ENCODE measurements around the gene CDCA3. TPM values are rescaled to one million over a fixed set of nuclear protein-coding genes. Genes with fewer than 3 reads are reported as not detected.

Gene CDCA3
- total RNA-seq, 1 experiment from 2014 or later, result 107 TPM

DNA sequence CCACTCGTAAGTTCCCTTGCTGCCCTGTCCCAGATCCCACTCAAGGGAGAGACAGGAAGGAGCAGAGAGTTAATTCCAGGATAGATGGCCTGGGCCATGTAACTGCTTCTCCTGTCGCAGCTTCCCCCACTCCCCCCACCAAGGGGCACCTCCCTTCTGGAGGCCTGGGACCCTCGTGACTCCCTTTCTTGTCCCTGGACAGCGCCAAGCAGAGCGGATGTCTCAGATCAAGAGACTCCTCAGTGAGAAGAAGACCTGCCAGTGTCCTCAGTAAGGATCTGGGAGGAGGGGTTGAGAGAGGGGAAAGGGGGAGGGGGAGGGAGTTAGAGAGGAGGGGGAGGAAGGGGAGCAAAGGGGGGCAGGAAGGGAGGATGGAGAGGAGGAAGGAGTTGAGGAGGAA is 32.4 kb downstream of the CDCA3 start:
- Histone ChIP-seq H3K27ac (ENCODE audit: low read depth, low read length, poor library complexity, severe bottlenecking) (no peak overlapping the region), H3K4me3 (ENCODE audit: low read depth, low read length, poor library complexity, severe bottlenecking) (no peak overlapping the region), H3K4me1 (ENCODE audit: insufficient read depth, low read length, poor library complexity, severe bottlenecking) (peaks cover 22% of the 10 kb centered on the region), H3K27me3 (replicated peaks; ENCODE audit: insufficient read depth, low read depth, low read length, poor library complexity) (no peaks in the 10 kb centered on the region), H3K9me3 (ENCODE audit: low read depth, low read length, poor library complexity, severe bottlenecking) (no peaks in the 10 kb centered on the region), H3K36me3 (ENCODE audit: insufficient read depth, low read length, poor library complexity, severe bottlenecking) (no peaks in the 10 kb centered on the region)
- intact Hi-C loops (cut with micrococcal nuclease; ENCODE audit: unreplicated experiment), result no loop called here
- no peak for DNase-seq (ENCODE audit: low spot score)
- BruUV-seq (replicated peaks), result no TSS peak
- ChIA-PET POLR2A (ENCODE audit: low non-redundant PET) (no interaction called here), CTCF (interaction anchor here (0.6 kb wide), 1 partner anchor 63 kb away, joined by 4 read pairs; no protein-coding TSS in a partner anchor)
- no peak for TF ChIP-seq EZH2 (IDR thresholded peaks at IDR 0.05; ENCODE audit: borderline replicate concordance, low read depth, low read length, poor library complexity, severe bottlenecking)
- TF ChIP-seq CTCF (conservative IDR thresholded peaks at IDR 0.05; ENCODE audit: low read depth, low read length), result no peak

- DNase-seq (ENCODE audit: low spot score), result no peak
- no peaks in the 10 kb centered on the region for H3K9me3 ChIP-seq (ENCODE audit: low read depth, low read length, poor library complexity, severe bottlenecking)
- H3K36me3 ChIP-seq (ENCODE audit: insufficient read depth, low read length, poor library complexity, severe bottlenecking), result no peaks in the 10 kb centered on the region
- H3K4me1 ChIP-seq (ENCODE audit: insufficient read depth, low read length, poor library complexity, severe bottlenecking), result peaks cover 22% of the 10 kb centered on the region
- no TSS peak for BruUV-seq (replicated peaks)
- no peak overlapping the region for H3K4me3 ChIP-seq (ENCODE audit: low read depth, low read length, poor library complexity, severe bottlenecking)
- TF ChIP-seq CTCF (conservative IDR thresholded peaks at IDR 0.05; ENCODE audit: low read depth, low read length), result no peak
- TF ChIP-seq EZH2 (IDR thresholded peaks at IDR 0.05; ENCODE audit: borderline replicate concordance, low read depth, low read length, poor library complexity, severe bottlenecking), result no peak
- H3K27me3 ChIP-seq (replicated peaks; ENCODE audit: insufficient read depth, low read depth, low read length, poor library complexity), result no peaks in the 10 kb centered on the region
- ChIA-PET CTCF (no interaction called here), POLR2A (ENCODE audit: low non-redundant PET) (no interaction called here)
- intact Hi-C loops (cut with micrococcal nuclease; ENCODE audit: unreplicated experiment), result no loop called here
- H3K27ac ChIP-seq (ENCODE audit: low read depth, low read length, poor library complexity, severe bottlenecking), result no peak overlapping the region
These were observed 32.9 kb downstream of the CDCA3 start for GRCh38 chr12:6818222-6818621.

DNA sequence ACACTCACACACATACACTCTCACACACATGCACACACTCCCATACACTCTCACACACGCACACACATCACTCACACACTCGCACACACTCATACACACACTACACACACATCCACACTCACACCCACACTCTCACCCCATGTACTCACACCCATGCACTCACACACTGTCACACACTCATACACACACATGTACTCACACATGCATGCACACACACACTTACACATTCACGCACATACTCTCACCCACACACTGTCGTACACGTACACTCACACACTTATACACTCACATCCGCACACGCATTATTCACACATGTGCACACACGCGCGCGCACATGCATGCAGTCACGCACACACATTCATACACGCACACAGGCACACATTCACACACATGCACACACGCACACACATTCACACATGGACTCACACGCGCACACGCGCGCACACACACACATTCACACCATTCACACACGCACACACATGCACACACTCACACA is 33.4 kb downstream of the CDCA3 start:
- no peak overlapping the region for H3K27ac ChIP-seq (ENCODE audit: low read depth, low read length, poor library complexity, severe bottlenecking)
- TF ChIP-seq CTCF (conservative IDR thresholded peaks at IDR 0.05; ENCODE audit: low read depth, low read length) (no peak), EZH2 (IDR thresholded peaks at IDR 0.05; ENCODE audit: borderline replicate concordance, low read depth, low read length, poor library complexity, severe bottlenecking) (no peak)
- CTCF ChIA-PET, result no interaction called here
- no peaks in the 10 kb centered on the region for H3K9me3 ChIP-seq (ENCODE audit: low read depth, low read length, poor library complexity, severe bottlenecking)
- no peak for DNase-seq (ENCODE audit: low spot score)
- no peaks in the 10 kb centered on the region for H3K27me3 ChIP-seq (replicated peaks; ENCODE audit: insufficient read depth, low read depth, low read length, poor library complexity)
- H3K4me1 ChIP-seq (ENCODE audit: insufficient read depth, low read length, poor library complexity, severe bottlenecking), result peaks cover 17% of the 10 kb centered on the region
- intact Hi-C loops (cut with micrococcal nuclease; ENCODE audit: unreplicated experiment), result no loop called here
- no TSS peak for BruUV-seq (replicated peaks)
- POLR2A ChIA-PET (ENCODE audit: low non-redundant PET), result no interaction called here
- no peak overlapping the region for H3K4me3 ChIP-seq (ENCODE audit: low read depth, low read length, poor library complexity, severe bottlenecking)
- no peaks in the 10 kb centered on the region for H3K36me3 ChIP-seq (ENCODE audit: insufficient read depth, low read length, poor library complexity, severe bottlenecking)
